SK-N-SH (cell line): Measurements from ENCODE around the gene MAGEA11.

Source experiments
- CTCF ChIP-seq: fragments of 200-600 bp; sonication (generic); IDR thresholded peaks from 2 replicates; pipeline ENCODE4 v1.6.1; 2017; ENCODE audit warnings: antibody characterized with exemption, mild to moderate bottlenecking, moderate library complexity
- EP300 ChIP-seq, 2 experiments: IDR thresholded peaks; 2 replicates each; pipeline versions ENCODE4 v1.4.0 to v1.6.1; 2012; ENCODE audit warnings: borderline replicate concordance in 1 of 2, low read depth in 1 of 2, low read length in 1 of 2
- JUND ChIP-seq: IDR thresholded peaks from 2 replicates; pipeline ENCODE4 v1.4.0; 2012
- MXI1 ChIP-seq: IDR thresholded peaks from 2 replicates; pipeline ENCODE4 v1.6.1; 2012; ENCODE audit warnings: mild to moderate bottlenecking, low read depth, low read length, improper control_type of control experiment
- REST ChIP-seq: IDR thresholded peaks from 2 replicates; pipeline ENCODE4 v1.6.1; 2012; ENCODE audit warnings: mild to moderate bottlenecking, low read depth, low read length, moderate library complexity
- RFX5 ChIP-seq: IDR thresholded peaks from 2 replicates; pipeline ENCODE4 v1.6.1; 2012; ENCODE audit warnings: mild to moderate bottlenecking, improper control_type of control experiment, low read length
- SMC3 ChIP-seq: IDR thresholded peaks from 2 replicates; pipeline ENCODE4 v1.6.1; 2012; ENCODE audit warnings: low read depth, low read length, improper control_type of control experiment
- TAF1 ChIP-seq: IDR thresholded peaks from 2 replicates; pipeline ENCODE4 v1.6.1; 2012; ENCODE audit warnings: low read depth, mild to moderate bottlenecking, low read length, moderate library complexity, borderline replicate concordance
- USF1 ChIP-seq: IDR thresholded peaks from 2 replicates; pipeline ENCODE4 v1.4.0; 2012; ENCODE audit warnings: low read depth, borderline replicate concordance

- no peak for TF ChIP-seq RFX5
- TF ChIP-seq REST, result no peak
- TF ChIP-seq CTCF, result no peak
- TF ChIP-seq JUND, result no peak
- TF ChIP-seq SMC3, result no peak
- TF ChIP-seq TAF1, result no peak
- TF ChIP-seq EP300 (IDR thresholded peaks at IDR 0.05; ENCODE audit: borderline replicate concordance in 1 of 2, low read depth in 1 of 2, low read length in 1 of 2), result no peak
- no peak for TF ChIP-seq MXI1
- TF ChIP-seq USF1, result no peak
Measured at GRCh38 chrX:149716632-149717031, 4.8 kb downstream of the MAGEA11 start.
